HepG2 (cell line): ENCODE data around the gene EIF5A2. TPM values are rescaled to one million over a fixed set of nuclear protein-coding genes. Genes with fewer than 3 reads are reported as not detected.

Experiments
- DDIT3 ChIP-seq: sonication (generic); formaldehyde crosslinking; IDR thresholded peaks from 2 replicates; pipeline ENCODE4 v1.4.0; 2020; ENCODE audit warnings: mild to moderate bottlenecking, missing genetic modification reagents
- EZH2 ChIP-seq: conservative IDR thresholded peaks from 2 replicates; pipeline ENCODE4 v1.6.1; 2012; ENCODE audit warnings: mild to moderate bottlenecking, low read depth, low read length, moderate library complexity
- FOSL1 ChIP-seq: sonication (generic); formaldehyde crosslinking; IDR thresholded peaks from 2 replicates; pipeline ENCODE4 v1.9.0; 2021; ENCODE audit warnings: missing genetic modification reagents, borderline replicate concordance
- FOSL2 ChIP-seq: sonication (generic); formaldehyde crosslinking; IDR thresholded peaks from 2 replicates; pipeline ENCODE4 v1.4.0; 2020; ENCODE audit warnings: missing genetic modification reagents
- GLI4 ChIP-seq: sonication (generic); formaldehyde crosslinking; IDR thresholded peaks from 2 replicates; pipeline ENCODE4 v1.5.1; 2020; ENCODE audit warnings: missing genetic modification reagents, mild to moderate bottlenecking, moderate library complexity, borderline replicate concordance
- HCFC1 ChIP-seq: fragments of 150-350 bp; IDR thresholded peaks from 2 replicates; pipeline ENCODE4 v1.6.1; 2014; ENCODE audit warnings: low read depth, low read length
- HDAC1 ChIP-seq: sonication (generic); formaldehyde crosslinking; IDR thresholded peaks from 2 replicates; pipeline ENCODE4 v1.5.1; 2020; ENCODE audit warnings: mild to moderate bottlenecking, missing genetic modification reagents
- RARG ChIP-seq: sonication (generic); formaldehyde crosslinking; IDR thresholded peaks from 2 replicates; pipeline ENCODE4 v1.4.0; 2020; ENCODE audit warnings: low read depth, mild to moderate bottlenecking, missing genetic modification reagents
- REL ChIP-seq: sonication (generic); formaldehyde crosslinking; conservative IDR thresholded peaks from 2 replicates; pipeline ENCODE4 v1.8.0; 2022; ENCODE audit warnings: mild to moderate bottlenecking, missing genetic modification reagents, moderate library complexity
- TRIM24 ChIP-seq: sonication (generic); formaldehyde crosslinking; IDR thresholded peaks from 2 replicates; pipeline ENCODE4 v1.8.0; 2022; ENCODE audit warnings: mild to moderate bottlenecking, missing genetic modification reagents
- ZBTB21 ChIP-seq: sonication (generic); formaldehyde crosslinking; IDR thresholded peaks from 2 replicates; pipeline ENCODE4 v1.4.0; 2020; ENCODE audit warnings: missing genetic modification reagents
- ZMYM2 ChIP-seq: sonication (generic); formaldehyde crosslinking; IDR thresholded peaks from 2 replicates; pipeline ENCODE4 v1.8.0; 2022; ENCODE audit warnings: mild to moderate bottlenecking, missing genetic modification reagents
- ZNF101 ChIP-seq: sonication (generic); formaldehyde crosslinking; IDR thresholded peaks from 2 replicates; pipeline ENCODE4 v1.4.0; 2020; ENCODE audit warnings: mild to moderate bottlenecking, low read depth, missing genetic modification reagents, borderline replicate concordance
- ZNF326 ChIP-seq: sonication (generic); formaldehyde crosslinking; IDR thresholded peaks from 2 replicates; pipeline ENCODE4 v1.4.0; 2020; ENCODE audit warnings: missing genetic modification reagents, borderline replicate concordance
- ZNF329 ChIP-seq: sonication (generic); formaldehyde crosslinking; IDR thresholded peaks from 2 replicates; pipeline ENCODE4 v1.9.0; 2021; ENCODE audit warnings: low read depth, mild to moderate bottlenecking, missing genetic modification reagents
- ZNF350 ChIP-seq: sonication (generic); formaldehyde crosslinking; IDR thresholded peaks from 2 replicates; pipeline ENCODE4 v1.4.0; 2020; ENCODE audit warnings: mild to moderate bottlenecking, low read depth, missing genetic modification reagents, borderline replicate concordance
- ZNF431 ChIP-seq: sonication (generic); formaldehyde crosslinking; IDR thresholded peaks from 2 replicates; pipeline ENCODE4 v1.9.0; 2022; ENCODE audit warnings: missing genetic modification reagents, low read depth, mild to moderate bottlenecking, borderline replicate concordance
- ZNF512 ChIP-seq: sonication (generic); formaldehyde crosslinking; IDR thresholded peaks from 2 replicates; pipeline ENCODE4 v1.4.0; 2020; ENCODE audit warnings: mild to moderate bottlenecking, missing genetic modification reagents
- ZNF777 ChIP-seq: sonication (generic); formaldehyde crosslinking; IDR thresholded peaks from 2 replicates; pipeline ENCODE4 v1.4.0; 2020; ENCODE audit warnings: missing genetic modification reagents
- polyA plus RNA-seq, 8 experiments: library from polyadenylated mRNA; depleted of rRNA in 3 of 8; stranded (reverse) in 7 of 8; unstranded in 1 of 8; fragments of >200 nt; fragmentation: Illumina TruSeq in 4 of 8; extraction: Trizol in 4 of 8; gene quantifications; 2 replicates each; pipeline versions ENCODE4 v1.2.1 to v1.2.3, GENCODE V29; 2011 to 2016; ENCODE audit warnings: low read depth in 4 of 8, missing spikeins in 1 of 8, mixed read lengths in 1 of 8; ENCODE audit not compliant: insufficient read depth in 1 of 8
- total RNA-seq, 5 experiments: library from RNA; depleted of rRNA; stranded (reverse); fragments of >200 nt; fragmentation: Illumina TruSeq; extraction: Trizol; gene quantifications; 2 replicates each; pipeline ENCODE4 v1.2.3, GENCODE V29; 2016; ENCODE audit warnings: low read depth in 1 of 5
- TF ChIP-seq, protein P1 (sequence below): sonication (generic); formaldehyde crosslinking; IDR thresholded peaks from 2 replicates; pipeline ENCODE4 v1.4.0; 2020; ENCODE audit warnings: missing genetic modification reagents, borderline replicate concordance
- TF ChIP-seq, protein P2 (sequence below): sonication (generic); formaldehyde crosslinking; IDR thresholded peaks from 2 replicates; pipeline ENCODE4 v1.4.0; 2020; ENCODE audit warnings: missing genetic modification reagents

EIF5A2 gene
- total and polyA plus RNA-seq, 2 of the 13 experiments (the other 11 are each of a cell fraction or from before 2014, with no cell fraction given), result 3.5 to 9.4 TPM

- peak; percentile 79; the same call in 1 of the 2 replicates for TF ChIP-seq ZNF431
- TF ChIP-seq ZNF512, result no peak
- no peak for TF ChIP-seq GLI4 (CRISPR knock-in tag)
- no peak for TF ChIP-seq DDIT3 (CRISPR knock-in tag)
- TF ChIP-seq HCFC1, result peak; percentile 40
- peak; percentile 55 for TF ChIP-seq HDAC1 (CRISPR knock-in tag)
- peak; percentile 36; the same call in 1 of the 2 replicates for TF ChIP-seq REL (CRISPR knock-in tag)
- TF ChIP-seq, protein P1, sequence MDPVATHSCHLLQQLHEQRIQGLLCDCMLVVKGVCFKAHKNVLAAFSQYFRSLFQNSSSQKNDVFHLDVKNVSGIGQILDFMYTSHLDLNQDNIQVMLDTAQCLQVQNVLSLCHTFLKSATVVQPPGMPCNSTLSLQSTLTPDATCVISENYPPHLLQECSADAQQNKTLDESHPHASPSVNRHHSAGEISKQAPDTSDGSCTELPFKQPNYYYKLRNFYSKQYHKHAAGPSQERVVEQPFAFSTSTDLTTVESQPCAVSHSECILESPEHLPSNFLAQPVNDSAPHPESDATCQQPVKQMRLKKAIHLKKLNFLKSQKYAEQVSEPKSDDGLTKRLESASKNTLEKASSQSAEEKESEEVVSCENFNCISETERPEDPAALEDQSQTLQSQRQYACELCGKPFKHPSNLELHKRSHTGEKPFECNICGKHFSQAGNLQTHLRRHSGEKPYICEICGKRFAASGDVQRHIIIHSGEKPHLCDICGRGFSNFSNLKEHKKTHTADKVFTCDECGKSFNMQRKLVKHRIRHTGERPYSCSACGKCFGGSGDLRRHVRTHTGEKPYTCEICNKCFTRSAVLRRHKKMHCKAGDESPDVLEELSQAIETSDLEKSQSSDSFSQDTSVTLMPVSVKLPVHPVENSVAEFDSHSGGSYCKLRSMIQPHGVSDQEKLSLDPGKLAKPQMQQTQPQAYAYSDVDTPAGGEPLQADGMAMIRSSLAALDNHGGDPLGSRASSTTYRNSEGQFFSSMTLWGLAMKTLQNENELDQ (CRISPR knock-in tag), result no peak
- TF ChIP-seq FOSL1 (CRISPR knock-in tag), result no peak
- TF ChIP-seq ZNF350 (CRISPR knock-in tag), result peak; percentile 93
- TF ChIP-seq ZNF329 (CRISPR knock-in tag), result no peak
- no peak for TF ChIP-seq RARG (CRISPR knock-in tag)
- TF ChIP-seq, protein P2, sequence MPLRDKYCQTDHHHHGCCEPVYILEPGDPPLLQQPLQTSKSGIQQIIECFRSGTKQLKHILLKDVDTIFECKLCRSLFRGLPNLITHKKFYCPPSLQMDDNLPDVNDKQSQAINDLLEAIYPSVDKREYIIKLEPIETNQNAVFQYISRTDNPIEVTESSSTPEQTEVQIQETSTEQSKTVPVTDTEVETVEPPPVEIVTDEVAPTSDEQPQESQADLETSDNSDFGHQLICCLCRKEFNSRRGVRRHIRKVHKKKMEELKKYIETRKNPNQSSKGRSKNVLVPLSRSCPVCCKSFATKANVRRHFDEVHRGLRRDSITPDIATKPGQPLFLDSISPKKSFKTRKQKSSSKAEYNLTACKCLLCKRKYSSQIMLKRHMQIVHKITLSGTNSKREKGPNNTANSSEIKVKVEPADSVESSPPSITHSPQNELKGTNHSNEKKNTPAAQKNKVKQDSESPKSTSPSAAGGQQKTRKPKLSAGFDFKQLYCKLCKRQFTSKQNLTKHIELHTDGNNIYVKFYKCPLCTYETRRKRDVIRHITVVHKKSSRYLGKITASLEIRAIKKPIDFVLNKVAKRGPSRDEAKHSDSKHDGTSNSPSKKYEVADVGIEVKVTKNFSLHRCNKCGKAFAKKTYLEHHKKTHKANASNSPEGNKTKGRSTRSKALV (CRISPR knock-in tag), result peak; percentile 66; the same call in 1 of the 2 replicates
- TF ChIP-seq FOSL2 (CRISPR knock-in tag), result peak; percentile 65
- TF ChIP-seq ZBTB21 (CRISPR knock-in tag), result no peak
- no peak for TF ChIP-seq EZH2
- no peak; the same call in 1 of the 2 replicates for TF ChIP-seq ZNF777 (CRISPR knock-in tag)
- TF ChIP-seq TRIM24 (CRISPR knock-in tag), result no peak
- no peak for TF ChIP-seq ZNF101 (CRISPR knock-in tag)
- TF ChIP-seq ZMYM2 (CRISPR knock-in tag), result 0 out of 2 replicates have a peak, but pooled peaks have one; percentile 10
- no peak for TF ChIP-seq ZNF326 (CRISPR knock-in tag)
Observed at GRCh38 chr3:170869645-170870593, 38.5 kb downstream of the EIF5A2 start, which contains the start of gene RPL22L1 (continued).
